ENCODE data around the gene FAM78A. TPM values are rescaled to one million over a fixed set of nuclear protein-coding genes. Genes with fewer than 3 reads are reported as not detected.

The FAM78A gene, protein sequence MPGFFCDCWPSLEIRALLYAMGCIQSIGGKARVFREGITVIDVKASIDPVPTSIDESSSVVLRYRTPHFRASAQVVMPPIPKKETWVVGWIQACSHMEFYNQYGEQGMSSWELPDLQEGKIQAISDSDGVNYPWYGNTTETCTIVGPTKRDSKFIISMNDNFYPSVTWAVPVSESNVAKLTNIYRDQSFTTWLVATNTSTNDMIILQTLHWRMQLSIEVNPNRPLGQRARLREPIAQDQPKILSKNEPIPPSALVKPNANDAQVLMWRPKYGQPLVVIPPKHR
- 2.7 TPM for polyA plus RNA-seq (2013, experiment 1 of 4)
- polyA plus RNA-seq (2013, experiment 2 of 4) = 2.0 TPM
- 2.1 TPM for polyA plus RNA-seq (2013, experiment 3 of 4)
- 2.8 TPM for polyA plus RNA-seq (2013, experiment 4 of 4)

GRCh38 chr9:131276094-131276888, at the start of gene FAM78A:
Gene FAM78A, minus strand, starts transcription at chr9:131276510. Its CDS starts 331 bp downstream, at chr9:131276179.
- Histone ChIP-seq H3K27me3 (ENCODE audit: control insufficient read depth, insufficient read depth, low read length, poor library complexity, severe bottlenecking) (peaks cover 36% of the 10 kb centered on the region), H3K27ac (ENCODE audit: insufficient read depth, low read depth, low read length, poor library complexity, severe bottlenecking) (no peak within 1 kb of the TSS), H3K36me3 (ENCODE audit: control insufficient read depth, insufficient read depth, low read length) (no peaks in the 10 kb centered on the region), H3K9me3 (ENCODE audit: control insufficient read depth, low read length) (no peaks in the 10 kb centered on the region), H3K4me1 (ENCODE audit: control insufficient read depth, insufficient read depth, low read length) (peaks cover 15% of the 10 kb centered on the region), H3K4me3 (ENCODE audit: insufficient read depth, low read depth, low read length) (peak within 1 kb of the TSS; percentile 54)
- 14 to 15% methylated on average over 76 of the region's 76 CpGs for WGBS, 2 experiments

GRCh38 chr9:131324736-131325679, 48.7 kb upstream of the FAM78A start:
- Histone ChIP-seq H3K4me3 (ENCODE audit: insufficient read depth, low read depth, low read length) (no peak overlapping the region), H3K27ac (ENCODE audit: insufficient read depth, low read depth, low read length, poor library complexity, severe bottlenecking) (no peak overlapping the region), H3K27me3 (ENCODE audit: control insufficient read depth, insufficient read depth, low read length, poor library complexity, severe bottlenecking) (no peaks in the 10 kb centered on the region), H3K4me1 (ENCODE audit: control insufficient read depth, insufficient read depth, low read length) (peaks cover under 1% of the 10 kb centered on the region), H3K36me3 (ENCODE audit: control insufficient read depth, insufficient read depth, low read length) (no peaks in the 10 kb centered on the region), H3K9me3 (ENCODE audit: control insufficient read depth, low read length) (no peaks in the 10 kb centered on the region)
- 93 to 94% methylated on average over 21 of the region's 21 CpGs for WGBS, 2 experiments

GRCh38 chr9:131323629-131324028, 47.3 kb upstream of the FAM78A start:
- Histone ChIP-seq H3K9me3 (ENCODE audit: control insufficient read depth, low read length) (no peaks in the 10 kb centered on the region), H3K36me3 (ENCODE audit: control insufficient read depth, insufficient read depth, low read length) (no peaks in the 10 kb centered on the region), H3K4me3 (ENCODE audit: insufficient read depth, low read depth, low read length) (no peak overlapping the region), H3K27ac (ENCODE audit: insufficient read depth, low read depth, low read length, poor library complexity, severe bottlenecking) (no peak overlapping the region), H3K4me1 (ENCODE audit: control insufficient read depth, insufficient read depth, low read length) (no peaks in the 10 kb centered on the region), H3K27me3 (ENCODE audit: control insufficient read depth, insufficient read depth, low read length, poor library complexity, severe bottlenecking) (no peaks in the 10 kb centered on the region)
- 94 to 95% methylated on average over 8 of the region's 8 CpGs for WGBS, 2 experiments

- no peaks in the 10 kb centered on the region for H3K9me3 ChIP-seq (ENCODE audit: control insufficient read depth, low read length)
- H3K4me1 ChIP-seq (ENCODE audit: control insufficient read depth, insufficient read depth, low read length) = no peaks in the 10 kb centered on the region
- no peaks in the 10 kb centered on the region for H3K36me3 ChIP-seq (ENCODE audit: control insufficient read depth, insufficient read depth, low read length)
- no peaks in the 10 kb centered on the region for H3K27me3 ChIP-seq (ENCODE audit: control insufficient read depth, insufficient read depth, low read length, poor library complexity, severe bottlenecking)
- no peak overlapping the region for H3K4me3 ChIP-seq (ENCODE audit: insufficient read depth, low read depth, low read length)
- H3K27ac ChIP-seq (ENCODE audit: insufficient read depth, low read depth, low read length, poor library complexity, severe bottlenecking) = no peak overlapping the region
- WGBS, 2 experiments = 92 to 93% methylated on average over 19 of the region's 19 CpGs
Observed at GRCh38 chr9:131320031-131320685, 43.8 kb upstream of the FAM78A start.

- Histone ChIP-seq H3K36me3 (ENCODE audit: control insufficient read depth, insufficient read depth, low read length) (no peaks in the 10 kb centered on the region), H3K27me3 (ENCODE audit: control insufficient read depth, insufficient read depth, low read length, poor library complexity, severe bottlenecking) (no peaks in the 10 kb centered on the region)
- WGBS, 2 experiments = 84 to 86% methylated on average over 12 of the region's 12 CpGs
Observed at GRCh38 chr9:131319486-131319885, 43.2 kb upstream of the FAM78A start.

DNA sequence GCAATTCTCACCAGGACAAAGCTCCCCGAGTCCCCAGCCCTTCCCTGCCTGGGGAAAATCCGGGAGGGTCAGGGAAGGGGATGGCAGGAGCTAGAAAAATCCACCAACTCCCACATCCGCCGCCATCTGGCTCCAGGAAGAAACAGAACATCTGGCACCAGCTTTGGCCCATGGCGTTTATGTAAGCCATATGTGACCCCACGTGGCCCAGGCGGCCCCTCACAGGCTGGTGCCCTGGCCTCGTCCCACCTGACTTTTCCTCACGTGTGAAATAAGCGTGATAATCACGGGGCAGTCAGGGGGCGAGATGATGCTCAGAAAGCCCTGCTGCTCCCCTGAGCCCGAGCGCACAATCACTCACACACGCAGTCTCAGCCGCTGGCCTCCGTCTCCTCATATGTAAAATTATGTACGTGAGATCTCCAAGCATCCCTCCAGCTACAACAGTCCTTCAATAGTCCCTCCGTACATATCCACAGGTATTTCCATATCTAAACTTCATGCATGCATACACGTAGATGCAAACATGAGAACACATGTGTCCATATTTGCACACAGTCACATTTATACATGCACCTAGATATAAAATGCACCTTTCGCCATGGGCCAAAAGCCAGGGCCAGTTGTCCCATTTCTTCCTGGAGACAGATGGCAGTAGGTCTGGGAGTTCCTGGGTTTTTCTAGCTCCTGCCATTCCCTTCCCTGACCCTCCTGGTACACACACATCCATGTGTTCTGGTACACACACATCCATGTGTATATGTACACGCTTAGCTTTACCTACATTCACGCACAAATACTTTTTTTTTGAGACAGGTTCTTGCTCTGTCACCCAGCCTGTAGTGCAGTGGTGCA, 42.1 kb upstream of the FAM78A start:
- Histone ChIP-seq H3K36me3 (ENCODE audit: control insufficient read depth, insufficient read depth, low read length) (no peaks in the 10 kb centered on the region), H3K4me1 (ENCODE audit: control insufficient read depth, insufficient read depth, low read length) (no peaks in the 10 kb centered on the region), H3K27me3 (ENCODE audit: control insufficient read depth, insufficient read depth, low read length, poor library complexity, severe bottlenecking) (no peaks in the 10 kb centered on the region), H3K4me3 (ENCODE audit: insufficient read depth, low read depth, low read length) (no peak overlapping the region), H3K27ac (ENCODE audit: insufficient read depth, low read depth, low read length, poor library complexity, severe bottlenecking) (no peak overlapping the region), H3K9me3 (ENCODE audit: control insufficient read depth, low read length) (no peaks in the 10 kb centered on the region)
- WGBS, 2 experiments = 93% methylated on average over 23 of the region's 23 CpGs

More at GRCh38 chr9:131319486-131319885, 43.2 kb upstream of the FAM78A start:
- Histone ChIP-seq H3K27ac (ENCODE audit: insufficient read depth, low read depth, low read length, poor library complexity, severe bottlenecking) (no peak overlapping the region), H3K4me3 (ENCODE audit: insufficient read depth, low read depth, low read length) (no peak overlapping the region), H3K9me3 (ENCODE audit: control insufficient read depth, low read length) (no peaks in the 10 kb centered on the region), H3K4me1 (ENCODE audit: control insufficient read depth, insufficient read depth, low read length) (no peaks in the 10 kb centered on the region)

- Histone ChIP-seq H3K4me1 (ENCODE audit: control insufficient read depth, insufficient read depth, low read length) (no peaks in the 10 kb centered on the region), H3K36me3 (ENCODE audit: control insufficient read depth, insufficient read depth, low read length) (no peaks in the 10 kb centered on the region), H3K4me3 (ENCODE audit: insufficient read depth, low read depth, low read length) (no peak overlapping the region), H3K9me3 (ENCODE audit: control insufficient read depth, low read length) (no peaks in the 10 kb centered on the region), H3K27me3 (ENCODE audit: control insufficient read depth, insufficient read depth, low read length, poor library complexity, severe bottlenecking) (no peaks in the 10 kb centered on the region), H3K27ac (ENCODE audit: insufficient read depth, low read depth, low read length, poor library complexity, severe bottlenecking) (no peak overlapping the region)
- WGBS, 2 experiments = 92% methylated on average over 26 to 28 of the region's 28 CpGs
Observed at GRCh38 chr9:131312822-131313770, 36.8 kb upstream of the FAM78A start.

- no peaks in the 10 kb centered on the region for H3K36me3 ChIP-seq (ENCODE audit: control insufficient read depth, insufficient read depth, low read length)
- no peaks in the 10 kb centered on the region for H3K4me1 ChIP-seq (ENCODE audit: control insufficient read depth, insufficient read depth, low read length)
- no peaks in the 10 kb centered on the region for H3K27me3 ChIP-seq (ENCODE audit: control insufficient read depth, insufficient read depth, low read length, poor library complexity, severe bottlenecking)
- no peak overlapping the region for H3K27ac ChIP-seq (ENCODE audit: insufficient read depth, low read depth, low read length, poor library complexity, severe bottlenecking)
- H3K9me3 ChIP-seq (ENCODE audit: control insufficient read depth, low read length) = no peaks in the 10 kb centered on the region
- 84 to 92% methylated on average over 9 of the region's 9 CpGs for WGBS, 2 experiments
- no peak overlapping the region for H3K4me3 ChIP-seq (ENCODE audit: insufficient read depth, low read depth, low read length)
Observed at GRCh38 chr9:131312246-131312645, 35.9 kb upstream of the FAM78A start.
